ENCODE measurements around the gene MRPL38. TPM values are rescaled to one million over a fixed set of nuclear protein-coding genes. Genes with fewer than 3 reads are reported as not detected.

MRPL38 gene
- total RNA-seq, 2 donors from 2014 or later = 88.6 to 190 TPM

- TF ChIP-seq, protein P1, sequence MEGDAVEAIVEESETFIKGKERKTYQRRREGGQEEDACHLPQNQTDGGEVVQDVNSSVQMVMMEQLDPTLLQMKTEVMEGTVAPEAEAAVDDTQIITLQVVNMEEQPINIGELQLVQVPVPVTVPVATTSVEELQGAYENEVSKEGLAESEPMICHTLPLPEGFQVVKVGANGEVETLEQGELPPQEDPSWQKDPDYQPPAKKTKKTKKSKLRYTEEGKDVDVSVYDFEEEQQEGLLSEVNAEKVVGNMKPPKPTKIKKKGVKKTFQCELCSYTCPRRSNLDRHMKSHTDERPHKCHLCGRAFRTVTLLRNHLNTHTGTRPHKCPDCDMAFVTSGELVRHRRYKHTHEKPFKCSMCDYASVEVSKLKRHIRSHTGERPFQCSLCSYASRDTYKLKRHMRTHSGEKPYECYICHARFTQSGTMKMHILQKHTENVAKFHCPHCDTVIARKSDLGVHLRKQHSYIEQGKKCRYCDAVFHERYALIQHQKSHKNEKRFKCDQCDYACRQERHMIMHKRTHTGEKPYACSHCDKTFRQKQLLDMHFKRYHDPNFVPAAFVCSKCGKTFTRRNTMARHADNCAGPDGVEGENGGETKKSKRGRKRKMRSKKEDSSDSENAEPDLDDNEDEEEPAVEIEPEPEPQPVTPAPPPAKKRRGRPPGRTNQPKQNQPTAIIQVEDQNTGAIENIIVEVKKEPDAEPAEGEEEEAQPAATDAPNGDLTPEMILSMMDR (IDR thresholded peaks at IDR 0.05) = no peak
- H3K4me1 ChIP-seq = peaks cover 5% of the 10 kb centered on the region
- no peaks in the 10 kb centered on the region for H3K36me3 ChIP-seq
- H3K27me3 ChIP-seq = no peaks in the 10 kb centered on the region
- peak overlapping the region in 1 of 2 donors; percentile 8 for H3K9ac ChIP-seq (ENCODE audit: low read depth in 2 of 2, low read length in 2 of 2)
- DNase-seq = no peak
- no peaks in the 10 kb centered on the region for H3K9me3 ChIP-seq
- peak overlapping the region; percentile 7 for H3K27ac ChIP-seq
- H3K4me3 ChIP-seq = no peak overlapping the region
- intact Hi-C loops (cut with DNase I) = loop anchor here (2.0 kb wide), 1 partner anchor 100 kb away; no protein-coding TSS in a partner anchor
Observed at GRCh38 chr17:75906143-75906884, 1.6 kb upstream of the MRPL38 start.

GRCh38 chr17:75902406-75902805 is 2.3 kb downstream of the MRPL38 start:
- H3K36me3 ChIP-seq = peaks cover 12% of the 10 kb centered on the region

GRCh38 chr17:75901727-75902126 is 3.0 kb downstream of the MRPL38 start:
- Histone ChIP-seq H3K4me1 (peaks cover 5% of the 10 kb centered on the region), H3K36me3 (peaks cover 12% of the 10 kb centered on the region), H3K27me3 (no peaks in the 10 kb centered on the region), H3K9ac (ENCODE audit: low read depth in 2 of 2, low read length in 2 of 2) (no peak overlapping the region), H3K9me3 (no peaks in the 10 kb centered on the region), H3K27ac (no peak overlapping the region), H3K4me3 (no peak overlapping the region)
- no peak for DNase-seq
- intact Hi-C loops (cut with DNase I) = no loop called here
- TF ChIP-seq, protein P1 (IDR thresholded peaks at IDR 0.05) = no peak

More at GRCh38 chr17:75902406-75902805, 2.3 kb downstream of the MRPL38 start:
- no peaks in the 10 kb centered on the region for H3K9me3 ChIP-seq
- TF ChIP-seq, protein P1 (IDR thresholded peaks at IDR 0.05) = no peak
- H3K27me3 ChIP-seq = no peaks in the 10 kb centered on the region
- intact Hi-C loops (cut with DNase I) = no loop called here
- H3K27ac ChIP-seq = no peak overlapping the region
- H3K4me3 ChIP-seq = no peak overlapping the region
- peaks cover 5% of the 10 kb centered on the region for H3K4me1 ChIP-seq
- H3K9ac ChIP-seq (ENCODE audit: low read depth in 2 of 2, low read length in 2 of 2) = no peak overlapping the region
- DNase-seq = no peak

DNA sequence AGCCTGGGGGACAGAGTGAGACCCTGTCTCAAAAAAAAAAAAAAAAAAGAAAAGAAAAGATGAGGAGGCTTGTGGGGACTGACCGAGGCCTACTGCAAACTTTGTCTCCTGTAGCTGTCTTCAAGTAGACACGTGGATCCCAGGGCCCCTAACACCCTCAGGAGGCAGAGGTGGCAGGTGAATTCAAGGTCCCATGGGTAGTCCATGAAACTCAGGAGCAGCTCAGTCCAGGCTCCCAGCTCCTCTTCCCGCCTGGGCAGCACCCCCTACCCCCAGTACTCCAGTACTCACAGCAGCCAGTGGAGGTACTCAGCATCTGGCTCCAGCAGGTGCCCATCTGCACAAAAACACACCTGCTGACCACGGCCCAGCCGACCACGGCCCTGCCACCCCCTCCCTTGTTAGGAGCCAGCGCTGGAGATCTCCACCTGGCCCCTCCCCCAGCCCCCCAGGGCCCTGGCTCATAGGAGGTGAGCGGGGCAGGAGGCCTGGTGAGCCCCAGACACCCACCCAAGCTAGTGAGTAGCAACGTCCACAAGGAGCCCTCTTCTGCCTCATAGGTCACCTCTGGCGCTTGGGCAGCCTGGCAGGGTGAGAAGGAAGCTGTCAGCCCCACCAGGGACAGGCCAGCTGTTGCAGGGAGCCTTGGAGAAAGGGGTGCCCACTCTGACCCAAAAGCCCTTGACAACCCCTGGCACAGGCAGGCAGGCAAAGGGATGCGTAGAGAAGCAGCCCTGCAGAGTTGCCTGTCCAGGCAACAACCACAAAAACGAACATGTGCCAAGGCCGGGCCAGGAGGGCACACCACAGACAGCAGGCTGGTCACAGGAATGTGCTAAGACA is 3.8 kb downstream of the MRPL38 start:
- H3K9ac ChIP-seq (ENCODE audit: low read depth in 2 of 2, low read length in 2 of 2) = no peak overlapping the region
- H3K4me3 ChIP-seq = no peak overlapping the region
- peaks cover 5% of the 10 kb centered on the region for H3K4me1 ChIP-seq
- H3K36me3 ChIP-seq = peaks cover 12% of the 10 kb centered on the region
- DNase-seq = no peak
- H3K9me3 ChIP-seq = no peaks in the 10 kb centered on the region
- TF ChIP-seq, protein P1 (IDR thresholded peaks at IDR 0.05) = no peak
- H3K27me3 ChIP-seq = no peaks in the 10 kb centered on the region
- intact Hi-C loops (cut with DNase I) = no loop called here
- H3K27ac ChIP-seq = no peak overlapping the region

DNA sequence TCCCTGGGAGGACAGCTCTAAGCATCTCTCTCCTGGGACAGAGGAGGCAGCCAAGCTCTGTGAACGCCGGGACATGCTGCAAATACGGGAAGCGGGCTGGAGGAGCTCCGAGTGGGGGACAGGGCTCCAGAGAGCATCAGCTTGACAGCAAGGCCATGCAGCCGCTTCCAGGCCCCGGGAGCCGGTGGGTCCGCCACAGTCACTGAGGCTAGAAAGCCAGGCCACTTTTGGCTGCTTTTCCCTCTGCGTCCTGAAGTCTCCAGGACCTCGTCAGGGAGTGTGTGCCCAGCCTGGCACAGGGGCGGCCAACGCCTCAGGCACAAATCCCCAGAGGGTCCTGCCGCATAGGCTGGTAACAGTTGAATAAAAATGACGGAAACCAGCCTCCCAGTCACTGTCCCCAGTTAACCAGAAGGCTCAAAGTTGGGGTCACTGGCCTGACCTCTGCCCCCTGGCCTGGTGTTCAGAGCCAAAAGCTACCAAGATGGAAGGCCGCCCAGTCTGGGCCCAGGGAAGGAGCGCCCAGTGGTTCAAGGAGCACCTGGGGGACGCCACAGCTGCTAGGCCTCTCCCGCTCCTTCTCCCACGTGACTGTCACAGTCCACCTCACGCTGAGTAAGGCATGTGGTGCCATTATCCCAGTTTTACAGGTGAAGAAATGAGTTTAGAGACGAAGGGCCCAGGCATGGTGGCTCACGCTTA is 4.8 kb downstream of the MRPL38 start:
- Histone ChIP-seq H3K9me3 (no peaks in the 10 kb centered on the region), H3K27ac (no peak overlapping the region), H3K4me1 (peaks cover 10% of the 10 kb centered on the region), H3K9ac (ENCODE audit: low read depth in 2 of 2, low read length in 2 of 2) (no peak overlapping the region), H3K36me3 (peaks cover 12% of the 10 kb centered on the region), H3K27me3 (no peaks in the 10 kb centered on the region), H3K4me3 (no peak overlapping the region)
- DNase-seq = no peak
- intact Hi-C loops (cut with DNase I) = no loop called here
- TF ChIP-seq, protein P1 (IDR thresholded peaks at IDR 0.05) = no peak
